Tibial artery (tissue), 4 donors: Measurements from ENCODE around the gene SAMD10.
A peak's percentile ranks its signal among the peaks of the same experiment; 100 is the strongest.

Experiments used
- DNase-seq, 2 donors: peaks; one replicate each; pipeline ENCODE4 v3.0.0-alpha.2; 2019
- H3K27ac ChIP-seq, 2 donors: fragments of 200-600 bp; sonication (generic) in 1 of 2; 1 replicate in 1 of 2; 2 replicates in 1 of 2; pipeline ENCODE4 v1.5.1; 2018 to 2019; ENCODE audit warnings: mild to moderate bottlenecking in 1 of 2
- H3K27me3 ChIP-seq, 2 donors: fragments of 200-600 bp; sonication (generic) in 1 of 2; one replicate each; pipeline versions ENCODE4 v1.5.1 to v1.6.0; 2016 to 2019
- H3K36me3 ChIP-seq, 3 donors: fragments of 200-600 bp; sonication (generic) in 2 of 3; one replicate each; pipeline ENCODE4 v1.5.1; 2016 to 2019; ENCODE audit warnings: mild to moderate bottlenecking in 2 of 3
- H3K4me1 ChIP-seq, 4 donors: fragments of 200-600 bp; sonication (generic) in 2 of 4; 1 replicate in 3 of 4; 2 replicates in 1 of 4; pipeline ENCODE4 v1.5.1; 2016 to 2019
- H3K4me3 ChIP-seq, 2 donors: fragments of 200-600 bp; sonication (generic) in 1 of 2; 1 replicate in 1 of 2; 2 replicates in 1 of 2; pipeline ENCODE4 v1.5.1; 2018 to 2019; ENCODE audit warnings: mild to moderate bottlenecking in 2 of 2
- H3K9me3 ChIP-seq, 3 donors: fragments of 200-600 bp; sonication (generic) in 1 of 3; one replicate each; pipeline ENCODE4 v1.5.1; 2016 to 2019
- intact Hi-C: fragments of 100-400 bp; cut with DNase I; formaldehyde crosslinking; loops from one replicate; pipeline ENCODE4 v1.15.0; 2023; ENCODE audit warnings: low total_unique reads
- TF ChIP-seq, protein P1 (sequence below), 2 experiments: fragments of 200-600 bp in 1 of 2; fragments of 450-650 bp in 1 of 2; IDR thresholded peaks; one replicate each; pipeline ENCODE4 v1.5.1; 2017 to 2019; ENCODE audit warnings: antibody characterized with exemption in 2 of 2, mild to moderate bottlenecking in 1 of 2, moderate library complexity in 1 of 2

SAMD10 gene

DNA sequence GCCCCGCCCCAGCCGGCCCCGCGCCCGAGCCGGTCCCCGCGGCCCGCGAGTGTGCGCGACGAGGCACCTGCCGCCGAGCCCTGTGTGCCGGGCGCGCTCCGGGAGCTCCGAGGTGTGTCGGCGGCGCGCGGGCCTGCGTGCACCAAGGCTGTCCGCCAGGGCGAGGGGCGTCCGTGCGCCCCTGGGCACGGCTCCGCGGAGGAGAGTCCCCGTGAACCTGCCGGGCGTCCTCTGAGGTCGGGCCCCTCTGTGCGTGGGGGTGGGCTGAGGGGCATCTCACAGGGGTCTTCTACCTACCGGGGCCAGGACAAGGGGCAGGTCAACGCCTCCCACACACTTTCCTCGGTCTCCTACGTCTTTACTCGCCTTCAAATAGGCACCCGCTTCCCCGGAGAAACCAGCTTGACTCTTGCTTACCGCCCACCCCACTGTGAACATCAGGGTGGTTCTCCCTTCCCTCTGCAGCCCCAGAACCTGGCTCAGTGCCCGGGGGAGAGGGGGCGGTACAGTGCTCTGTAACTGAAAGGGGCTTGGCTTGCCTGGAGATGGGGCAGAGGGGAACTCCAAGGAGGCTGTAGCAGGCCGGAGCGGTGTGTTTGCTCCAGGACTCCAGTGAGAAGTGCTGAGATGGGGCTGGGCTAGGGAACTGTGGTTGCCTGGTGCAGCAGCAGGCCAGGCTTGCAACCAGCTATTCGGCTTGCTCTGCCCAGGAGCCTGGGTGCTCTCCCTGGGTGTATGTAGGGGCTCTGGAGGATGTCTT lies at the start of gene SAMD10:
Gene SAMD10, minus strand, starts transcription at position 86 of the 760 bp plus-strand sequence. CDS start 175 bp downstream, outside the sequence.
- H3K9me3 ChIP-seq, result no peaks in the 10 kb centered on the region
- intact Hi-C loops, result loop anchor here (5.0 kb wide), 1 partner anchor 87 kb away; no protein-coding TSS in a partner anchor
- peak within 1 kb of the TSS; percentile 35 to 89 for H3K27ac ChIP-seq
- peaks cover 0 to 51% (median 39%) of the 10 kb centered on the region in 4 donors for H3K4me1 ChIP-seq
- TF ChIP-seq, protein P1, sequence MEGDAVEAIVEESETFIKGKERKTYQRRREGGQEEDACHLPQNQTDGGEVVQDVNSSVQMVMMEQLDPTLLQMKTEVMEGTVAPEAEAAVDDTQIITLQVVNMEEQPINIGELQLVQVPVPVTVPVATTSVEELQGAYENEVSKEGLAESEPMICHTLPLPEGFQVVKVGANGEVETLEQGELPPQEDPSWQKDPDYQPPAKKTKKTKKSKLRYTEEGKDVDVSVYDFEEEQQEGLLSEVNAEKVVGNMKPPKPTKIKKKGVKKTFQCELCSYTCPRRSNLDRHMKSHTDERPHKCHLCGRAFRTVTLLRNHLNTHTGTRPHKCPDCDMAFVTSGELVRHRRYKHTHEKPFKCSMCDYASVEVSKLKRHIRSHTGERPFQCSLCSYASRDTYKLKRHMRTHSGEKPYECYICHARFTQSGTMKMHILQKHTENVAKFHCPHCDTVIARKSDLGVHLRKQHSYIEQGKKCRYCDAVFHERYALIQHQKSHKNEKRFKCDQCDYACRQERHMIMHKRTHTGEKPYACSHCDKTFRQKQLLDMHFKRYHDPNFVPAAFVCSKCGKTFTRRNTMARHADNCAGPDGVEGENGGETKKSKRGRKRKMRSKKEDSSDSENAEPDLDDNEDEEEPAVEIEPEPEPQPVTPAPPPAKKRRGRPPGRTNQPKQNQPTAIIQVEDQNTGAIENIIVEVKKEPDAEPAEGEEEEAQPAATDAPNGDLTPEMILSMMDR (IDR thresholded peaks at IDR 0.05), result peak in 1 of 2 experiments; percentile 15
- peaks cover 10 to 23% (median 17%) of the 10 kb centered on the region in 3 donors for H3K36me3 ChIP-seq
- peak in 1 of 2 donors; percentile 69 for DNase-seq
- no peaks in the 10 kb centered on the region for H3K27me3 ChIP-seq
- peak within 1 kb of the TSS; percentile 97 to 98 for H3K4me3 ChIP-seq

- peaks cover 93 to 100% (median 100%) of the 10 kb centered on the region in 3 donors for H3K36me3 ChIP-seq
- intact Hi-C loops, result no loop called here
- TF ChIP-seq, protein P1 (IDR thresholded peaks at IDR 0.05), result no peak
- no peaks in the 10 kb centered on the region for H3K27me3 ChIP-seq
- no peak for DNase-seq
- no peaks in the 10 kb centered on the region for H3K9me3 ChIP-seq
- no peak overlapping the region for H3K4me3 ChIP-seq
- H3K4me1 ChIP-seq, result no peaks in the 10 kb centered on the region
- no peak overlapping the region for H3K27ac ChIP-seq
These were observed 48.7 kb upstream of the SAMD10 start for GRCh38 chr20:64027981-64028685.

DNA sequence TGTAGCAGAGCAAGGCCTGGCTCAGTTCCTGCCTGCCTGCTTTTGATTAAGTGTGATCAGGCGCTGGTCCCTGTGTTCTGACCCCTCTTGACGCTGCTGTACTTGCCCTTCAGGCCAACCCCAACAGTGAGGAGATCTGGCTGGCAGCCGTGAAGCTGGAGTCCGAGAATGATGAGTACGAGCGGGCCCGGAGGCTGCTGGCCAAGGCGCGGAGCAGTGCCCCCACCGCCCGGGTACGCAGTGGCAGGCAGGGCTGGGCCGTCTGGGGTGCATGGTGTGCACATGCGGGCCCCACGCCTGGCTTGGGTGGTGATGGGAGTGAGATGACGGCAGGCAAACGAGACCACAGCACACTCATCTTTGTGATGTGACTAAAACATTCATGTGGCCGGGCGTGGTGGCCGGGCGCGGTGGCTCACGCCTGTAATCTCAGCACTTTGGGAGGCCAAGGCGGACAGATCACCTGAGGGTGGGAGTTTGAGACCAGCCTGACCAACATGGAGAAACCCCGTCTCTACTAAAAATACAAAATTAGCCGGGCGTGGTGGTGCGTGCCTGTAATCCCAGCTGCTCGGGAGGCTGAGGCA lies 46.5 kb upstream of the SAMD10 start:
- no peak overlapping the region for H3K27ac ChIP-seq
- no peaks in the 10 kb centered on the region for H3K27me3 ChIP-seq
- no peaks in the 10 kb centered on the region for H3K9me3 ChIP-seq
- no peaks in the 10 kb centered on the region for H3K4me1 ChIP-seq
- intact Hi-C loops, result no loop called here
- H3K4me3 ChIP-seq, result no peak overlapping the region
- peaks cover 95 to 100% (median 99%) of the 10 kb centered on the region in 3 donors for H3K36me3 ChIP-seq
- TF ChIP-seq, protein P1 (IDR thresholded peaks at IDR 0.05), result no peak
- DNase-seq, result no peak

GRCh38 chr20:64025101-64025825 lies 45.8 kb upstream of the SAMD10 start:
- intact Hi-C loops, result no loop called here
- DNase-seq, result no peak
- Histone ChIP-seq H3K27me3 (no peaks in the 10 kb centered on the region), H3K9me3 (no peaks in the 10 kb centered on the region), H3K4me1 (no peaks in the 10 kb centered on the region), H3K27ac (no peak overlapping the region), H3K36me3 (peaks cover 92 to 100% (median 97%) of the 10 kb centered on the region in 3 donors), H3K4me3 (no peak overlapping the region)
- TF ChIP-seq, protein P1 (IDR thresholded peaks at IDR 0.05), result no peak
